Measurements from ENCODE around the gene POLR3GL.
"Not testable (repeated sequence)": the region's sequence is repeated elsewhere in the genome, so short reads cannot be mapped to it uniquely, and the experiment has no call there.

POLR3GL gene

DNA sequence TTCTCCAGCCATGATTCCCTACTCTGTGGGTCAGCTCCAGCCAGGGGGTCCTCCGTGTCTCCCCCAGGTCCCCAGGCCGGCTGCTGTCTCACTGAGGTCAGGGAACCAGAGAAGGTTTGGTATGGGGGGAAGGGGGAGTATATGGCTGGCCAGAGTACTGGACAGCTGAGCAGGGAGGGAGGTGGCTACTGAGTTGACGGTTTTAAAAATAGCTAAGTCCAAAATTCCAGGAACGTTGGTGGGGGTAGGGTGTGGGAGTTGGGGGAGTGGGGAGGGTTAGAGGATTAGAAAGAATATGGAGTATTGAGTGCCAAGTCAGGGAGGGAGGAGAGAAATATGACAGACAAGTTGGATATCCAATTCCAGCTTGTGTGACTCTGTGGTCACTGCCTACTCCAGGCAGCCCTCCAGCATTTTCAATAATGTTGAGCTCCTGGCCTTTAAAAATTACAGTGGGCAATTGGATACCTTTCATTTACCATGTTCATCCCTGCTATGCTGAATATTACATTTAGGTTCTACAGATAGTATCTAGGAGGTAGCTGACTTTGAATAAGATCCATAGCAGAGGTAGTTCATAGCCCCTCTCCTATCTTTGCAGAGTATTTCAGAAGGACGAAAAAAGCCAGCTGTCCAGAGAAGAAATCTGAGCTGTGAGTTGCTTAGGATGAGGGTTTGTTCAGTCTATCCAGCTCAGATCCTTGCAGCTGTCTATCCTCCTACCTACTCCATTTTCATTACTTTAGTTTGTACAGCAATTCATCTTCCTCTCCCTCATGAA lies 57.3 kb downstream of the POLR3GL start, which contains the start of gene HJV:
TSS of gene HJV (minus strand) at position 114 of the 781 bp plus-strand sequence. CDS start 1,504 bp downstream, outside the sequence.
- FAIRE-seq, result no peak

DNA sequence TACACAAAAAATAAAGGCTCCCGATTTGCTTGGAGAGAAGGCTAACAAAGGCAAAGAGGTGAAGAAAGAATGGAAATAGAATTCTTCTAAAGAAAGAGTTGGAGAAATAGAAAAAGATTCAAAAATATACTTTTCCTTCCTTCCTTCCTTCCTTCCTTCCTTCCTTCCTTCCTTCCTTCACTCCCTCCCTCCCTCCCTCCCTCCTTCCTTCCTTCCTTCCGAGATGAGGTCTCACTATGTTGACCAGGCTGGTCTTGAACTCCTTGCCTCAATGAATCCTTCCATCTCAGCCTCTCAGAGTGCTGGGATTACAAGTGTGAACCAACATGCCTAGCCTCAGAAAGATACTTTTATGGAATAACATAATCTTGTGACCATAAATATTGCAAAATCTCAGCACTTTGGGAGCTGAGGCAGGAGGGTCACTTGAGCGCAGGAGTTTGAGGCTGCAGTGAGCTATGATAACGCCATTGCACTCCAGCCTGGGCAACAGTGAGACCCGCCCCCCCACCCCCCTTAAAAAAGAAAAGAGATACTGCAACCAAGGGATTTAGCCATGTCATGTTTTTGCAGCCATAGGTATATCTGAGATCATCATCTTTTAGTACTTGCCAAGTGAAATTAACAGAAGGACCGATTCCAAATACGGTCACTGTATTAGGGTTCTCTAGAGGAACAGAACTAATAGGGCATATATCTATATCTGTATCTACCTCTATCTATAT lies 58.1 kb downstream of the POLR3GL start:
- FAIRE-seq, result no peak

DNA sequence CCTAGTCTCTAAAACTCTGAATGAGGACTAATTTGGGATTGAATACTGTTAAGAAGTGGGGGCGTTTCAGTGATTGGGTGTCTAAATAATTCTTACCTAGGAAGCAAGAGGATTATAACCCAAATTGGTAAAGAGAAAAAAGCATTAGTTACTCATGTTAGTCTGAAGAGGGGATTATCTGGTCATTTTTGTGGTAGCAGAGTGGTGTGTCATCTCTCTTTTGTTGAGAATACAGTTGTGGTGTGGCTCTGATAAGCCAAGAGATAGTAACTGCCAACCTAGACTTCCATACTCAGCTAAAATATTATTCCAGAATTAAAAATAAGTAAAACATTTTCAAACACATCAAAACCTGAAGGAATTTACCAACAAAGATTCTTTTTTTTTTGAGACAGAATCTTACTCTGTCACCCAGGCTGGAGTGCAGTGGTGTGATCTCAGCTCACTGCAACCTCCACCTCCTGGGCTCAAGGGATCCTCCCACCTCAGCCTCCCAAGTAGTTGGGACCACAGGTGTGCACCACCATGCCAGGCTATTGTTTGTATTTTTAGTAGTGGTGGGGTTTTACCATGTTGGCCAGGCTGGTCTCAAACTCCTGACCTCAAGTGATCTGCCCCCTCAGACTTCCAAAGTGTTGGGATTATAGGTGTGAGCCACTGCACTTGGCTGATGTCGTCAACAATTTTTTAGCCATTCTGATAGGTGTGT lies 61.5 kb downstream of the POLR3GL start:
- not testable (repeated sequence) for FAIRE-seq

DNA sequence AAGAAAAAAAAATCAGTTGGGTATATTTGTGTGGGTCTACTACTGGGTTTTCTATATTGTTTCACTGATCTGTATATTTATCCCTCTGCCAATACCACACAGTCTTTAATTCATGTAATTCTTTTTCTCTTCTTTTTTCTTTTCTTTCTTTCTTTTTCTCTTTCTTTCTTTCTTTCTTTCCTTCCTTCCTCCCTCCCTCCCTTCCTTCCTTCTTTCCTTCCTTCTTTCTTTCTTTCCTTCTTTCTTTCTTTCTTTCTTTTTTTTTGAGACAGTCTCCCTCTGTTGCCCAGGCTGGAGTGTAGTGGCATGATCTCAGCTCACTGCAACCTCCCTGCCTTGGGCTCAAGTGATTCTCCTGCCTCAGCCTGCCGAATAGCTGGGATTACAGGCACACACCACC lies 62.2 kb downstream of the POLR3GL start:
- not testable (repeated sequence) for FAIRE-seq
